Measurements from ENCODE around the gene FPR2. TPM values are rescaled to one million over a fixed set of nuclear protein-coding genes. Genes with fewer than 3 reads are reported as not detected.
"Not testable (repeated sequence)": the region's sequence is repeated elsewhere in the genome, so short reads cannot be mapped to it uniquely, and the experiment has no call there.

FPR2 gene
- total and polyA plus RNA-seq, 8 donors, result 0.48 to 2.9 (median 1.3) TPM; not detected in 2

- intact Hi-C loops (cut with DNase I; ENCODE audit: low total_unique reads), result no loop called here
- TF ChIP-seq POLR2A (IDR thresholded peaks at IDR 0.05), result no peak
- no peak for TF ChIP-seq EP300 (IDR thresholded peaks at IDR 0.05)
- TF ChIP-seq POLR2AphosphoS5 (IDR thresholded peaks at IDR 0.05), result no peak
- no peak for TF ChIP-seq CTCF (IDR thresholded peaks at IDR 0.05)
- Histone ChIP-seq H3K27ac (peak overlapping the region in 2 of 5 donors; percentile 66 to 74), H3K9me3 (no peaks in the 10 kb centered on the region), H3K36me3 (no peaks in the 10 kb centered on the region), H3K4me3 (no peak overlapping the region), H3K27me3 (peaks cover 0 to 56% (median 0%) of the 10 kb centered on the region in 3 donors), H3K4me1 (peaks cover 0 to 7% (median 3%) of the 10 kb centered on the region in 4 donors)
- no peak for DNase-seq
- 50 to 62% (median 57%) methylated on average over 6 of the region's 6 CpGs for WGBS, 5 donors
Measured at GRCh38 chr19:51772977-51773376, 12.0 kb downstream of the FPR2 start.

GRCh38 chr19:51776561-51776960, 15.6 kb downstream of the FPR2 start:
- H3K9me3 ChIP-seq; H3K4me1 ChIP-seq; H3K27ac ChIP-seq; DNase-seq; H3K36me3 ChIP-seq; H3K4me3 ChIP-seq; intact Hi-C loops (cut with DNase I; ENCODE audit: low total_unique reads): not testable (repeated sequence)
- peaks cover 0 to 83% (median 0%) of the 10 kb centered on the region in 3 donors for H3K27me3 ChIP-seq
- WGBS, 5 donors, result 85 to 98% (median 92%) methylated on average over 1 of the region's 1 CpG

- H3K27me3 ChIP-seq, result peaks cover 0 to 81% (median 0%) of the 10 kb centered on the region in 3 donors
- peaks cover 0 to 10% (median 4%) of the 10 kb centered on the region in 4 donors for H3K4me1 ChIP-seq
- WGBS, 5 donors, result 26 to 32% (median 31%) methylated on average over 23 of the region's 23 CpGs
- H3K4me3 ChIP-seq, result no peak overlapping the region
- TF ChIP-seq POLR2AphosphoS5 (IDR thresholded peaks at IDR 0.05) (peak in 1 of 3 donors; percentile 44), POLR2A (IDR thresholded peaks at IDR 0.05) (no peak), CTCF (IDR thresholded peaks at IDR 0.05) (peak in 5 of 7 experiments; percentile 30 to 69 (median 46)), EP300 (IDR thresholded peaks at IDR 0.05) (no peak)
- DNase-seq, result peak; percentile 45 to 94
- no peaks in the 10 kb centered on the region for H3K9me3 ChIP-seq
- intact Hi-C loops (cut with DNase I; ENCODE audit: low total_unique reads), result no loop called here
- no peak overlapping the region for H3K27ac ChIP-seq
- no peaks in the 10 kb centered on the region for H3K36me3 ChIP-seq
Measured at GRCh38 chr19:51777570-51778462, 16.8 kb downstream of the FPR2 start.

- Histone ChIP-seq H3K27me3 (peaks cover 0 to 69% (median 0%) of the 10 kb centered on the region in 3 donors), H3K4me1 (peaks cover 0 to 10% (median 4%) of the 10 kb centered on the region in 4 donors), H3K4me3 (no peak overlapping the region), H3K9me3 (no peaks in the 10 kb centered on the region), H3K27ac (no peak overlapping the region), H3K36me3 (no peaks in the 10 kb centered on the region)
- DNase-seq, result no peak
- intact Hi-C loops (cut with DNase I; ENCODE audit: low total_unique reads), result no loop called here
- 67 to 81% (median 71%) methylated on average over 1 of the region's 1 CpG for WGBS, 5 donors
- TF ChIP-seq EP300 (IDR thresholded peaks at IDR 0.05) (no peak), POLR2A (IDR thresholded peaks at IDR 0.05) (no peak), CTCF (IDR thresholded peaks at IDR 0.05) (no peak), POLR2AphosphoS5 (IDR thresholded peaks at IDR 0.05) (no peak)
Measured at GRCh38 chr19:51779181-51779580, 18.2 kb downstream of the FPR2 start.

- no peak for DNase-seq
- intact Hi-C loops (cut with DNase I; ENCODE audit: low total_unique reads), result no loop called here
Measured at GRCh38 chr19:51779703-51780102, 18.7 kb downstream of the FPR2 start.

More at GRCh38 chr19:51779703-51780102, 18.7 kb downstream of the FPR2 start:
- peaks cover 0 to 65% (median 0%) of the 10 kb centered on the region in 3 donors for H3K27me3 ChIP-seq
- no peaks in the 10 kb centered on the region for H3K36me3 ChIP-seq
- no peak for TF ChIP-seq POLR2AphosphoS5 (IDR thresholded peaks at IDR 0.05)
- TF ChIP-seq EP300 (IDR thresholded peaks at IDR 0.05), result no peak
- TF ChIP-seq POLR2A (IDR thresholded peaks at IDR 0.05), result no peak
- TF ChIP-seq CTCF (IDR thresholded peaks at IDR 0.05), result no peak
- peaks cover 0 to 10% (median 4%) of the 10 kb centered on the region in 4 donors for H3K4me1 ChIP-seq
- no peak overlapping the region for H3K27ac ChIP-seq
- WGBS, 5 donors, result 37 to 60% (median 55%) methylated on average over 2 of the region's 2 CpGs
- no peaks in the 10 kb centered on the region for H3K9me3 ChIP-seq
- no peak overlapping the region for H3K4me3 ChIP-seq

Measured in stomach (tissue), 9 donors.